Prostate gland (tissue), 2 donors: ENCODE results near the gene GJC1.

ENCODE experiments used
- POLR2A ChIP-seq: fragments of 450-650 bp; IDR thresholded peaks from one replicate; pipeline ENCODE4 v1.6.1; 2016; ENCODE audit warnings: antibody characterized with exemption, mild to moderate bottlenecking
- POLR2AphosphoS5 ChIP-seq: sonication (generic); formaldehyde crosslinking; IDR thresholded peaks from one replicate; pipeline ENCODE4 v1.6.1; 2017; ENCODE audit warnings: antibody characterized with exemption
- TF ChIP-seq, protein P1 (sequence below), 4 experiments: fragments of 200-600 bp in 2 of 4; fragments of 450-650 bp in 2 of 4; sonication (generic) in 2 of 4; IDR thresholded peaks; 1 replicate in 3 of 4; 2 replicates in 1 of 4; pipeline ENCODE4 v1.5.1; 2016 to 2019; ENCODE audit warnings: antibody characterized with exemption in 4 of 4, mild to moderate bottlenecking in 2 of 4, moderate library complexity in 2 of 4

DNA sequence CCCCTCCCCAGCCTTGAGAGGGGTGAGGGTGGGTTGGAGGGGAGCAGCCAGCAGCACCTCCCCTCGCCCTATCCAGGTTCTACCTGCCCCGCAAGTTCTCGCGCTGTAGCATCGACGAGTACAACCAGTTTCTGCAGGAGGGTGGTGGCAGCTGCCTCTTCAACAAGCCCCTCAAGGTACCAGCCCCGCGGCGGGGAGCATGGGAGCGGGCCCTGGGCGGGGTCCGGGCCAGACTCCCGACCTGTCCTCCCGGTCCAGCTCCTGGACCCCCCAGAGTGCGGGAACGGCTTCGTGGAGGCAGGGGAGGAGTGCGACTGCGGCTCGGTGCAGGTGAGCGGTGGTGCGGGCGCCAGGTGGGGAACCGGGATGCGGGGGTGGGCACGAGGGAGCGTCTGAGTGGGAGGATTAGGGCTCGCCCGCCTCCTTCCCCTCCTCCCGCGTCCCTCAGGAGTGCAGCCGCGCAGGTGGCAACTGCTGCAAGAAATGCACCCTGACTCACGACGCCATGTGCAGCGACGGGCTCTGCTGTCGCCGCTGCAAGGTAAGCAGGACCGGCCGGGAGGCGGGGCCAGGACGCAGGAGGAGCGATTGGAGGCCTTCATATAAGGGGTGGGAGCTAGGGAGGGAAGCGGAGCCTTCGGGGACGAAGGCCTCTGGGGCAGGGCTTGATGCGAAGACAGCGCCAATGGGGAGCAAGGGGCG lies 54.8 kb downstream of the GJC1 start:
- peak; percentile 82 for TF ChIP-seq POLR2AphosphoS5
- TF ChIP-seq, protein P1, sequence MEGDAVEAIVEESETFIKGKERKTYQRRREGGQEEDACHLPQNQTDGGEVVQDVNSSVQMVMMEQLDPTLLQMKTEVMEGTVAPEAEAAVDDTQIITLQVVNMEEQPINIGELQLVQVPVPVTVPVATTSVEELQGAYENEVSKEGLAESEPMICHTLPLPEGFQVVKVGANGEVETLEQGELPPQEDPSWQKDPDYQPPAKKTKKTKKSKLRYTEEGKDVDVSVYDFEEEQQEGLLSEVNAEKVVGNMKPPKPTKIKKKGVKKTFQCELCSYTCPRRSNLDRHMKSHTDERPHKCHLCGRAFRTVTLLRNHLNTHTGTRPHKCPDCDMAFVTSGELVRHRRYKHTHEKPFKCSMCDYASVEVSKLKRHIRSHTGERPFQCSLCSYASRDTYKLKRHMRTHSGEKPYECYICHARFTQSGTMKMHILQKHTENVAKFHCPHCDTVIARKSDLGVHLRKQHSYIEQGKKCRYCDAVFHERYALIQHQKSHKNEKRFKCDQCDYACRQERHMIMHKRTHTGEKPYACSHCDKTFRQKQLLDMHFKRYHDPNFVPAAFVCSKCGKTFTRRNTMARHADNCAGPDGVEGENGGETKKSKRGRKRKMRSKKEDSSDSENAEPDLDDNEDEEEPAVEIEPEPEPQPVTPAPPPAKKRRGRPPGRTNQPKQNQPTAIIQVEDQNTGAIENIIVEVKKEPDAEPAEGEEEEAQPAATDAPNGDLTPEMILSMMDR (IDR thresholded peaks at IDR 0.05): peak in 1 of 4 experiments; percentile 3
- TF ChIP-seq POLR2A: peak; percentile 36
